HK-2 (cell line): ENCODE data around the gene FAM124B.

Experiments used
- DNase-seq: peaks from one replicate; pipeline ENCODE4 v3.0.0-alpha.2; 2018; ENCODE audit not compliant: unreplicated experiment

Gene FAM124B, protein sequence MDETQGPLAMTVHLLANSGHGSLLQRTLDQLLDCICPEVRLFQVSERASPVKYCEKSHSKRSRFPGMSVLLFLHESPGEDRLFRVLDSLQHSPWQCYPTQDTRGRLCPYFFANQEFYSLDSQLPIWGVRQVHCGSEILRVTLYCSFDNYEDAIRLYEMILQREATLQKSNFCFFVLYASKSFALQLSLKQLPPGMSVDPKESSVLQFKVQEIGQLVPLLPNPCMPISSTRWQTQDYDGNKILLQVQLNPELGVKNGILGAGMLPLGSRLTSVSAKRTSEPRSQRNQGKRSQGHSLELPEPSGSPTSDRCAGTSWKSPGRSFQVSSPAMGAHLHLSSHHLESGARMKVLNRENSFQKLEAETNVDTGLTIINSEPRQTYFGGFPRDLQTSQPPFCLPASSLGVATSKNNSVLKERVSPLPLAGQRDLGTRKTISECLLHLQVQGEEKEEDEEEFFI

DNA sequence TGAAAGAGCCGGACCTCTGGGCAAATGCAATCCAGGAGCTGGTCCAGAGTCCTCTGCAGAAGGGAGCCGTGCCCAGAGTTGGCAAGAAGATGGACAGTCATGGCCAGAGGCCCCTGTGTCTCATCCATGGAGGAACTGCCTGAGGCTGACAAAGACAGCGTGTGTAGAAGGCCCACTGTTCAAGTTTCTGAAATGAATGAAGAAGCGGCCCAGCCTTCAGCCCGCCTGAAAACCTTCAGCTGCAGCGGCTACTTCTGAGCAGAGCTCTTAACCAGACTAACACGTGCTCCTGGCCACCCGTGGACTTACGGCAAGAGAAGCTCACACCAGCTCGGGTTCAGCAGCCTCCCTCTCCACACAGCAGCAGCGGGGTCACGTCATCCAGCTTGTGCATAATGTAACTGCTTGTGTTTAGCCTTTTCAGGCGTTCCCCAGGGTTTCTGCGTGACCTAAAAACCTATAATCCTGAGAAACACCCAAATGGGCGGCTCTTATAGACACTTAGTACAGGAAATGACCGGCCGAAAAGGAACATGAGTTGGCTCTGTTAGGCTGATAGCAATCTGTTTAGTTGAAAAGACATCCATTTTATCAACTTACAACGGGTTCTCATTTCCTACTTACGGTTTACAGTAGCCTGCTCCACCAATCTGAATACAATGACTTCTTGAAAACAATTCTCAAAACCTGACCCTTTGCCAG lies at the start of gene FAM124B:
TSS of gene FAM124B (minus strand) at position 467 of the 702 bp plus-strand sequence. CDS start at position 128, 339 bp downstream.
- no peak for DNase-seq

- no peak for DNase-seq
Measured at GRCh38 chr2:224449212-224450147, 47.6 kb upstream of the FAM124B start.

DNA sequence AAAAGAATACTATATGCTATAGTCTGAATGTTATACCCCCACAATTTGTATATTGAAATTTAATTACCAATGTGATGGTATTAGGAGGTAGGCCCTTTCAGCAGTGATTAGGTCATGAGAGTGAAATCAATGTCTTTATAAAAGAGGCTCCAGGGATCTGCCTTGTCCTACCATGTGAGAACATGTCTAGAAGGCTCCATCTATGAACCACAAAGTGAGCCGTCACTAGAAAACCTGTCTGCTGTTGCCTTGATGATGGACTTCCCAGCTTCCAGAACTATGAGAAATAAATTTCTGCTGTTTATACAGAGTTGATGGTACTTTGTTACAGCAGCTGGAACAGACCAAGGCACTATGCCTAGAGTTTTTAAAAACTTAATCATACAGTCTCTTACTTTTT lies 46.3 kb upstream of the FAM124B start:
- DNase-seq: no peak

DNA sequence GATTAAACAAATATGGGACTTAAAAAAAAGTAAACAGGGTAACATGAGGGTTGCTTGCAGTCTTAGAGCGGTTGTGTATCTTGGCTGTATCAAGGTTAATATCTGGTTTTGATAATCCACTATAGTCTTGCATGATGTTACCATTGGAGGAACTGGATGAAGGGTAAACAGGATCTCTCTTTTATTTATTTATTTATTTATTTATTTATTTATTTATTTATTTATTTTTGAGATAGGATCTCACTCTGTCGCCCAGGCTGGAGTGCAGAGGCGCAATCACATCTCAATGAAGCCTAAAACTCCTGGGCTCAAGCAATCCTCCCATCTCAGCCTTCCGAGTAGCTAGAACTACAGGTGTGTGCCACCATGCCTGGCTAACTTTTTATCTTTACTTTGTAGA lies 42.9 kb upstream of the FAM124B start:
- DNase-seq: no peak

DNA sequence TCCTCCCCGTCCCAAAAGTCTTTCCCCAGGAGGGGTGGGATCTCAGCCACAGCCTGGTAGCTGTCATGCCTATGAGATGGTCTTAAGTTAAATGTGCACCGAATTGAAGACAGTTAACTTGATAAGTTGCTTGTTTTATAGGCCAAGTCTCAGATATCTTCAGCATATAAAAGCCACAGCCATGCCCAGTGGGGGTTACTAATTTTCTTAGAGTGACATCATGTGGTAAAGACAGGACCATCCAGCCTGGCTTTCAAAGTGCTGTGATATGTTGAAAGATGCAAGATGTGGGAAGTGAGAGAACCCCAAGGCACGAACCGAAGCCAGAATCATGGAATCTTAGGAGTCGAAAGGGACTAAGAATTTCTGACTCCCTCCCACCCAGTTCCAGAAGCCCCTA lies 42.1 kb upstream of the FAM124B start:
- DNase-seq: no peak

DNA sequence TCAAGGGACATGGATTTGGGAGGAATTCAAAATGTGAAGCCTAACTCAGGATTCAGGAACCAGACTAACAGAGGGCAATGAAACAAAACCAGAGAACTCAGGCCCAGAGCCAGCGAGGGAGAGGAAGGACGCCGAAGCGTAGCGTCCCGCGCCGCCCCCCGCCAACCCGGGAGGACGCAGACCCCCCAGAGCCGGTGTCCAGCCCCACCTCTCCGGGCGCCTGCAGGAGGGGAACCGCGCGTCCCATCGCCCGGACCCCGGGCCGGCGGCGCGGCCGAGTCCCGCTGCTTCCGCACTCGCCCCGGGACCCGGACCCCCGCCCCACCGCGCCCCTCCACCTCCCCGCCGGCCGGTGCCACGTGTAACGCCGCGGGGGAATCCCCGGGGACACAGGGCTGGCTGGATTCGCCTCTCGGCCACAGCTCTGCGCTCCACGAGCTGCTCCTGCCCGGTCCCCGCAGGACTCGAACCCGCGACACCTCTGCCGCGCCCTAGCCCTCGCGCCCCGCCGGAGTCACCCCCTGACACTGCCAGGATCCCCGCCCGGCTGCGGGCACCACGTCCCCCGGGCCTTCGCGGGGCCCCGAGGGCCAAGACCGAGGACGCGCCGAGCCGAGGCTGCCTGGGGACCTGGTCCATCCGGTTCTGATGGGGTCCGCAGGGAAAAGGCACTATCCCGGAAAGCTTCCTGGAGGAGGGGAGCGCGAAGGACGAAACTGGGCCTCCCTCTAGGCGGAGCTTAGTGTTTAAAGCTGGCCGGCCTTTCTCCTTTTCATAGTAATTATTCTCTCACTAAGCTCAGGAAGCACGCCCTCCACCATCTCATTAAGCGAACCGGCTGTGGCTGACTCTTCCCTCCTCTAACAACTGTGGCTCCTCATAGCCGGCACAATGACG lies 40.4 kb upstream of the FAM124B start:
- DNase-seq: no peak

- DNase-seq: no peak
Measured at GRCh38 chr2:224440988-224441387, 39.1 kb upstream of the FAM124B start.

- DNase-seq: no peak
Measured at GRCh38 chr2:224438726-224439125, 36.8 kb upstream of the FAM124B start.

- DNase-seq: no peak
Measured at GRCh38 chr2:224436634-224437033, 34.7 kb upstream of the FAM124B start.

GRCh38 chr2:224434618-224435017 lies 32.7 kb upstream of the FAM124B start:
- no peak for DNase-seq

- no peak for DNase-seq
Measured at GRCh38 chr2:224433442-224433841, 31.5 kb upstream of the FAM124B start.

- DNase-seq: no peak
Measured at GRCh38 chr2:224432003-224432579, 30.2 kb upstream of the FAM124B start.

DNA sequence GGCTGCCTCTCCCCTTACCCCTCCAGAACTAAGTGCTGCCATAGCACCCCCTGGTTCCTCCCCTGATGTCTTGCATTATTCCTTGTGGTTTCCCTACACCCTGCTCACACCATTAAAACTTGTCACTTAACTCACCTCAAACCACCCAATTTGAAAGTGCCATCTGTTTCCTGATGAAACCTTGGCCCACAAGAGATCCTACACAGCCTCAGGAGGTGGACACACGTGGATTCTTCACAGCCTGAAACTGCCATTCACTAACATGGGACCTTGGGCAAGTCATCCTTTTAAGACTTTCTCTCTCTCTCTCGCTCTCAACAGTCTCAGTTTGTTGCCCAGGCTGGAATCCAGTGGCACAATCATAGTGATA lies 27.5 kb upstream of the FAM124B start:
- DNase-seq: no peak

DNA sequence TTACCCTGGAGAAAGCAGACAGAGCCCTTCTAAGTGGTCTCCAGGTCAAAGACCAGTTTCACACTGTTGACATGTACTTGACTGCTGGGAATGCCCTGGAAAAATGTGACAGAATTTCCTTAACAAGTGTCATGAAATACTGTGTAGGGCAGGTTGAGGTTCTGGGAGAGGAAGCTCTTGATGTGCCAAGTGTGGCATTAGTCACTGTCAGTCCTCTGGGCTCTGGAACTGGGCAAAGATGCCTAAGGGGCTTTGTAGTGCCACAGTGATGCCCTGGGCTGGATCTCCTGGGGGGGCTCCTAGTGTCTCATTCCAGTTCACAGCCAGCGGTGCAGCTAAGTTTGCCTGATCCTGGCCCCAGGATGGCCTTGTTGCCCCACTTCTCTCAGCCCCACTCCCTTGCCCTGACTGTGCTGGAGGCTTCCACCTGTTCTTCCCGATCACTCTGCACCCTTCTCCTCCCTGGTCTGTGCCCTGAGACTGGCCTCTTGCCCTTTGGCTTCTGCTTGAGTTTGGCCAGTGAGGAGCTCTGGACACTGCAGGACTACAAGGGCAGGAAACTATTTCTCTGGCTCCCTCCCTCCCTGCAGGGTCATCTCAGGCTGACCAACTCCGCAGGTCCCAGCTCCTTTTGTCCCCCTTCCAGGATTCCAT lies 27.0 kb upstream of the FAM124B start:
- DNase-seq: no peak

DNA sequence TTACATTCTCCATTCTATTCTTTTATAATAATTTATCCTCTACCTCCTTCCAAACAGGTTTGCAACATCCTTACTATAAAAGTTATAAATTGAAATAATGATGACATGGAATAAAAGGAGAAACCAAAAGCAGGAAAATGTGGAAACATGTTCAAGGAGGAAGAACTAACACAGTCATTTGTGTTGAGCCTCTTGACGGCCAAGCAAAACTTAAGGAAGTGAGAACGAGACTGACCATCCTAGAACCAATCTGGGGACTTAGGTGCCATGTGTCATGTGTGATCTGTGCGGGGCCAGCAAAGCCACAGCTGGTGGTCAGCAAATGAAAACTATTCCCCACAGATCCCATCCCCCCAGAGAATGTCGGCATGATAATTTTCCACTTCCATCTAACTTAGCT lies 25.6 kb upstream of the FAM124B start:
- no peak for DNase-seq

- no peak for DNase-seq
Measured at GRCh38 chr2:224426656-224427055, 24.7 kb upstream of the FAM124B start.

DNA sequence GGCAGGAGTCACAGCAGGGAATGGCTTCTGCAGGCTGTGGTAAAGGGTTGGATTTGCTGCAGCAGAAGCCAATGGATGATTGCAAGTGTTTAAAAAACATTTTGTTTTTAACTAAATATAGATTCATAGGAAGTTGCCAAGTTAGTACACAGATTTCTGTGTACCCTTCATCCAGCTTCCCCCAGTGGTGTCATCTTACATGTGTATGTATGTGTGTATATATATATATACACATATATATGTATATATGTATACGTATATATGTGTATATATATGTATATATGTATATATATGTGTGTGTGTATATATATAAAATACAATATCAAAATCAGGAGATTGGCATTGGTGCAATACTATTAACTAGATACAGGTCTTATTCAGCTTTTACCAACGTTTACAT lies 19.2 kb upstream of the FAM124B start:
- no peak for DNase-seq

GRCh38 chr2:224417947-224418346 lies 16.0 kb upstream of the FAM124B start:
- DNase-seq: no peak

DNA sequence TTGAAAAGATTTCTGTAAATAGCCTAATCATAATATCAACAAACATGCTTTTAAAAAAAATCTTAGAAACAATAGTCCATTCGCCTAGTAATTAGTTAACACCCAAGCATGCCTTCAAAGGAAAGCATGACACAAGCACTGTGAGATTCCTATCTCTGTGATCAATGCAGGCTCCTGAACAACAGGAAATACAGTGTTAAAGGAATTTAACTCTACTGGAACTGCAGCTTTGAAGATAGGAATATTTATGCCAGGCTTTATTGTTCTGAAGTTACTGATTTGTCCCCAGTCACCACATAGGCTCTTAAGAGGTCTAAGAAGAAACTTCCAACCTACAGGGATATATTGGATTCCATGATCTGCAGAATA lies 15.4 kb upstream of the FAM124B start:
- DNase-seq: no peak

DNA sequence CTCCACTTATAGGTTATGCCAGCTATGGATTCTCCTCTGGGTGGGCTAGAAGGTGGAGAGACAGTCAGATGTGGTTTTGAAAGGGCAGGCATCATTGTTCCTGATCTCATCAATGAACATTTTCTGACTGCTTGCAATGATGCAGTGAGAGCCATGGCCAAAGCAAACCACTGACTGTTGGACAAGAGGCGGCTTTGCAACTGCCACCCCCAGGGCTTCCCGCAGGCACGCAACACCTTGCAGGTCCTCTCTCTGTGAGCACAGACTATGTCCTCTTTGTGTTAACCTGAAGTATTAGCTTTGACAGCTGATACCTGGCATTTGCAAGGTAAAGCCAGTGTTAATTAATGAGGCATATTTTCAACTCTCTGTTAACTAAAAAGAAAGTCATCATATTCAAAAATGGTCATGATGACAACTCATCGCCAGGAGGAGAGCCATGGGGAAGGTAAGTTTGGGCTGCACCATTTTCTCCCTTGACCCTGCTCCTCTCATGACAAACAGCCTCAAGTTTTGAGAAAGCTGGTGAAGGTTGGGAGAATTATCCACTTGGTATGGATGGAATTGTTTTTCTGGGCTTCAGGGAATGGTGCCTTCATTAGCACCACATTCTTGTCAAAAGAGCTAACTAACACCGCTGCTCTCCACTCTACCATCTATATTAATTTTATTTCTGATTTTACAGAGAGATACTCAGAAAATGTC lies 14.9 kb upstream of the FAM124B start:
- DNase-seq: no peak
